Thyroid gland (tissue), 4 donors: Measurements from ENCODE around the gene BCAM.

Source experiments
- CTCF ChIP-seq, 6 experiments: fragments of 200-600 bp in 3 of 6; fragments of 450-650 bp in 3 of 6; sonication (generic) in 3 of 6; IDR thresholded peaks; one replicate each; pipeline ENCODE4 v1.5.1; 2016 to 2019; ENCODE audit warnings: antibody characterized with exemption in 6 of 6, mild to moderate bottlenecking in 2 of 6, inconsistent platforms in 1 of 6, moderate library complexity in 1 of 6
- POLR2A ChIP-seq, 2 donors: fragments of 450-650 bp; IDR thresholded peaks; one replicate each; pipeline ENCODE4 v1.6.1; 2017; ENCODE audit warnings: antibody characterized with exemption in 2 of 2, mild to moderate bottlenecking in 2 of 2, moderate library complexity in 1 of 2

- no peak for TF ChIP-seq CTCF (IDR thresholded peaks at IDR 0.05)
- TF ChIP-seq POLR2A (IDR thresholded peaks at IDR 0.05): no peak
These were observed 4.4 kb downstream of the BCAM start for GRCh38 chr19:44813070-44813840.
